K562 (cell line): ENCODE results near the gene ECHDC3. TPM values are rescaled to one million over a fixed set of nuclear protein-coding genes. Genes with fewer than 3 reads are reported as not detected.
"Not testable (repeated sequence)": the region's sequence is repeated elsewhere in the genome, so short reads cannot be mapped to it uniquely, and the experiment has no call there.

Experiments
- CBFA2T2 ChIP-seq: fragments of 450-650 bp; conservative IDR thresholded peaks from 2 replicates; pipeline ENCODE4 v1.6.1; 2017; ENCODE audit warnings: mild to moderate bottlenecking
- DPF2 ChIP-seq: fragments of 450-650 bp; IDR thresholded peaks from 2 replicates; pipeline ENCODE4 v1.6.1; 2016
- JUND ChIP-seq, 2 experiments: IDR thresholded peaks; 2 replicates in 1 of 2; 3 replicates in 1 of 2; pipeline ENCODE4 v1.6.1; 2011; ENCODE audit warnings: borderline replicate concordance in 2 of 2, low read depth in 2 of 2, low read length in 2 of 2, improper control_type of control experiment in 1 of 2, missing biosample characterization in 1 of 2, missing genetic modification characterization in 1 of 2, missing genetic modification reagents in 1 of 2
- MGA ChIP-seq: fragments of 450-650 bp; IDR thresholded peaks from 2 replicates; pipeline ENCODE4 v1.6.1; 2016; ENCODE audit warnings: mild to moderate bottlenecking, moderate library complexity
- NFRKB ChIP-seq: fragments of 450-650 bp; IDR thresholded peaks from 2 replicates; pipeline ENCODE4 v1.6.1; 2016; ENCODE audit warnings: low read depth
- POLR2AphosphoS5 ChIP-seq: IDR thresholded peaks from 2 replicates; pipeline ENCODE4 v1.6.1; 2011; ENCODE audit warnings: mild to moderate bottlenecking, low read depth, low read length, moderate library complexity; ENCODE audit not compliant: control insufficient read depth, insufficient read depth
- SMARCA4 ChIP-seq: fragments of 450-650 bp; IDR thresholded peaks from 2 replicates; pipeline ENCODE4 v1.6.1; 2016
- TFAP4 ChIP-seq: sonication (generic); formaldehyde crosslinking; IDR thresholded peaks from 2 replicates; pipeline ENCODE4 v1.8.0; 2022; ENCODE audit warnings: missing genetic modification reagents, mild to moderate bottlenecking, moderate library complexity, borderline replicate concordance
- TRIM24 ChIP-seq, 2 experiments: fragments of 450-650 bp; IDR thresholded peaks; 2 replicates each; pipeline ENCODE4 v1.6.1; 2016
- polyA plus RNA-seq, 8 experiments: library from polyadenylated mRNA; depleted of rRNA in 4 of 8; stranded (reverse) in 5 of 8; unstranded in 3 of 8; fragments of >200 nt; fragmentation: Nextera tagmentation in 2 of 8; fragmentation: Illumina TruSeq in 1 of 8; extraction: Ambion mirVana in 2 of 8; extraction: Trizol in 1 of 8; gene quantifications; 2 replicates each; pipeline versions ENCODE4 v1.2.1 to v1.2.3, GENCODE V29; 2011 to 2014; ENCODE audit warnings: inconsistent platforms in 1 of 8, missing spikeins in 1 of 8
- total RNA-seq, 7 experiments: library from RNA; depleted of rRNA in 6 of 7; stranded (reverse); fragments of >200 nt in 6 of 7; fragmentation: Illumina TruSeq in 2 of 7; extraction: Trizol in 2 of 7; gene quantifications; 2 replicates each; pipeline versions ENCODE4 v1.2.1 to v1.2.3, GENCODE V29; 2011 to 2021; ENCODE audit warnings: low replicate concordance in 1 of 7

ECHDC3 gene
- total and polyA plus RNA-seq, 9 of the 15 experiments (the other 6 are each of a cell fraction or from before 2014, with no cell fraction given) = 0.53 to 21.9 (median 15.7) TPM

GRCh38 chr10:11737258-11738032 lies 4.7 kb upstream of the ECHDC3 start (continued):
- TF ChIP-seq MGA (0 out of 2 replicates have a peak, but pooled peaks have one; percentile 21), TFAP4 (CRISPR knock-in tag) (peak; percentile 35; the same call in 1 of the 2 replicates), DPF2 (peak; percentile 50; the same call in 1 of the 2 replicates), SMARCA4 (0 out of 2 replicates have a peak, but pooled peaks have one; percentile 49), NFRKB (peak; percentile 41), JUND (IDR thresholded peaks at IDR 0.05; ENCODE audit: borderline replicate concordance, low read depth, low read length) (0 out of 2 replicates have a peak, but pooled peaks have one; percentile 43), TRIM24 (IDR thresholded peaks at IDR 0.05) (peak in 1 of 2 experiments; percentile 51; a peak in 1 of 4 replicates), POLR2AphosphoS5 (peak; percentile 57), CBFA2T2 (peak; percentile 83)
- not testable (repeated sequence) for TF ChIP-seq JUND (tag; IDR thresholded peaks at IDR 0.05; ENCODE audit: borderline replicate concordance, low read depth, low read length)
